GM23248 (cell line): ENCODE data around the gene NDEL1.

ENCODE experiments used
- EZH2 ChIP-seq: fragments of 200-600 bp; sonication (generic); IDR thresholded peaks from 2 replicates; pipeline ENCODE4 v1.6.1; 2018; ENCODE audit warnings: antibody characterized with exemption, mild to moderate bottlenecking; ENCODE audit not compliant: insufficient read depth, poor library complexity, severe bottlenecking
- EZH2phosphoT487 ChIP-seq: fragments of 200-600 bp; sonication (generic); IDR thresholded peaks from 2 replicates; pipeline ENCODE4 v1.6.1; 2018; ENCODE audit warnings: antibody characterized with exemption, moderate library complexity, mild to moderate bottlenecking, low read depth; ENCODE audit not compliant: insufficient read depth

GRCh38 chr17:8409966-8410882 is 25.5 kb upstream of the NDEL1 start:
- TF ChIP-seq EZH2phosphoT487 (no peak), EZH2 (no peak)
